Measurements from ENCODE around the gene PADI2. TPM values are rescaled to one million over a fixed set of nuclear protein-coding genes. Genes with fewer than 3 reads are reported as not detected.

The PADI2 gene
- total RNA-seq, 2 donors from 2014 or later, result 0.52 to 0.63 TPM

DNA sequence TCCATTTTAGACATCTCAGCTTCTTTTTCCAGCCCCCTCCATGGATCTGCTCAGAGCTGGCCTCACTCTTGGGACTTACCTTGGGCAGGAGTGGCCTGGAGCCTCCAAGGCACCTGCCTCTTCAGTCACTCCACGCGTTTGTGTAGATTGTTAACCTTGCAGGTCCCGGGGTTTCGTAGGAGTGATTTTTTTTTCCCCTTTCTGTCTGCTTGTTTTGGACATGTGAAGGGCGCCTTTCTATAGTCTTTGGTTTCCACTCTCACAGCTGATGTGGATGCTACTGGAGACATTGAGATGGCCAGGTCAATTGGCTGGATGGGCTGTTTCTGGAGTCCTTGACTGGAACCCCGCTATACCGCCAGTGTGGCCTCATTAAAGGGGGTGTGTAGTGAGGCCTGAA is 63.5 kb downstream of the PADI2 start:
- DNase-seq (ENCODE audit: low spot score), result no peak
- H3K36me3 ChIP-seq, result no peaks in the 10 kb centered on the region
- peaks cover 0 to 23% of the 10 kb centered on the region in 2 donors for H3K4me1 ChIP-seq
- TF ChIP-seq, protein P1, sequence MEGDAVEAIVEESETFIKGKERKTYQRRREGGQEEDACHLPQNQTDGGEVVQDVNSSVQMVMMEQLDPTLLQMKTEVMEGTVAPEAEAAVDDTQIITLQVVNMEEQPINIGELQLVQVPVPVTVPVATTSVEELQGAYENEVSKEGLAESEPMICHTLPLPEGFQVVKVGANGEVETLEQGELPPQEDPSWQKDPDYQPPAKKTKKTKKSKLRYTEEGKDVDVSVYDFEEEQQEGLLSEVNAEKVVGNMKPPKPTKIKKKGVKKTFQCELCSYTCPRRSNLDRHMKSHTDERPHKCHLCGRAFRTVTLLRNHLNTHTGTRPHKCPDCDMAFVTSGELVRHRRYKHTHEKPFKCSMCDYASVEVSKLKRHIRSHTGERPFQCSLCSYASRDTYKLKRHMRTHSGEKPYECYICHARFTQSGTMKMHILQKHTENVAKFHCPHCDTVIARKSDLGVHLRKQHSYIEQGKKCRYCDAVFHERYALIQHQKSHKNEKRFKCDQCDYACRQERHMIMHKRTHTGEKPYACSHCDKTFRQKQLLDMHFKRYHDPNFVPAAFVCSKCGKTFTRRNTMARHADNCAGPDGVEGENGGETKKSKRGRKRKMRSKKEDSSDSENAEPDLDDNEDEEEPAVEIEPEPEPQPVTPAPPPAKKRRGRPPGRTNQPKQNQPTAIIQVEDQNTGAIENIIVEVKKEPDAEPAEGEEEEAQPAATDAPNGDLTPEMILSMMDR (IDR thresholded peaks at IDR 0.05), result no peak
- no peaks in the 10 kb centered on the region for H3K9me3 ChIP-seq
- no peak overlapping the region for H3K4me3 ChIP-seq
- H3K27me3 ChIP-seq, result no peaks in the 10 kb centered on the region
- H3K27ac ChIP-seq, result no peak overlapping the region

DNA sequence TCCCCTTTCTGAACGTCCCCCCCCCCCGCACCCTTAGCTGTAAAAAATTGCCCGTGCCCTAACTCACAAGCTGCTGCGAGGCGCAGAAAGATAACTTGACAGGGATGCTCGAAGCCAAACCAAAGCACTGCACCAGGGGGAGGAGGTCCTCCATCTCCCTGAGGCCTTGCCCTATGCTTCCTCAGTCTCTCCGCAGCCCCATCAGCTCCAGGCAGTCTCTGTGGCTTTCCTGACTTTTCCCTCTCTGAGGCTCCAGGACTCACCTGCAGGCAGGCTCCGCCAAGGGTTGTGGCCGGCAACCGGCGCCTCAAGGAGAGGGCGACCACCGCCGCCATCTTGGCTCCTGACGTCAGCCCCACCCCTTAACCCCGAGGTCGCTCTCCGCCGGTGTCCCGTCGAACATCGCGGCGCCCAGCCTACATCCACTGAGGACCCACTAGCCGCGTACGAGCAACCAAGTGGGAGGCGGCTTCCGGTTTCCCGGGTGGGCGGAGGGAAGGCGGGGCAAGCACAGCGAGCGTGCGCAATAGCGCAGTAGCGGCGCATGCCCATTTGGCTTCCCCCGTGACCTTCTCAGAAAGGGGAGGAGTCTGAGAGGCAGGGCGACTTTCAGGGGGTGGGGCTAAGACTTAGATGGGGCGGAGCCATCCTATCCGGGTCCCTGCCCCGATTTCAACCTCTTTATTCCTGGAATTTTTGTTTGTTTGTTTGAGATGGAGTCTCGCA is 65.4 kb downstream of the PADI2 start, which contains the start of gene SDHB:
TSS of gene SDHB (minus strand) at position 348 of the 726 bp plus-strand sequence. CDS start at position 335, 13 bp downstream.
- H3K27me3 ChIP-seq, result no peaks in the 10 kb centered on the region
- peaks cover 11% of the 10 kb centered on the region for H3K36me3 ChIP-seq
- no peaks in the 10 kb centered on the region for H3K9me3 ChIP-seq
- peak; percentile 99 for DNase-seq (ENCODE audit: low spot score)
- peak within 1 kb of the TSS; percentile 84 to 92 for H3K27ac ChIP-seq
- H3K4me3 ChIP-seq, result peak within 1 kb of the TSS; percentile 79 to 90
- H3K4me1 ChIP-seq, result peaks cover 0 to 23% of the 10 kb centered on the region in 2 donors
- TF ChIP-seq, protein P1 (IDR thresholded peaks at IDR 0.05), result no peak

DNA sequence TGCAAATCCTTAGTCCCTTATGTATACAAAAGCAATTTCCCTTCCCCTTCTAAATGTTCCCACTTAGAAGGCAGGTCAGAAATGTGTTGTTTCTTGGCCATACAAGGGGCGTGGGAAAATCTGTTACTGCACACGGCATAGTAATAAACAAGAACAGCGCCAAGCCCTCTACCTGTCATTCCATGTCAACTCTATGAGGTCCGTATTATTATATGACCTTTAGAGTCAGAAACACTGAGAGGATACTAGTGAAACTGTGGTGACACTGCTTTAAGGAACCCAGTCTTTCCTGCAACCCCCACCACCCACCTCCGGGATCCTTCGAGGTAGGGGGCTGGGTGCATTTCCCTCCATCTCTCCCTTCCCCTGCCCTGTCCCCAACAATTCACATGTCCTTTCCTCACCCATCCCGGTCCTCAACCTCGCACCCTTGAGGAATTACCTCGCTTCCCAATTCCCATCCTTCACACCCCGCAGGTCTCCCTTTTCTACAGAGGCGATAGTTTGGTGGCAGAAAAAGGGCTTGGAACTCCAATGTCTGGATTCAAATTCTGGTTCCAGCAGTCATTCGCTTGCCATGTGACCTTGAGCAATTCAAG is 66.1 kb downstream of the PADI2 start:
- no peak for DNase-seq (ENCODE audit: low spot score)
- Histone ChIP-seq H3K4me3 (peak overlapping the region; percentile 79 to 90), H3K27ac (peak overlapping the region; percentile 84 to 92), H3K9me3 (no peaks in the 10 kb centered on the region), H3K36me3 (peaks cover 11% of the 10 kb centered on the region), H3K4me1 (peaks cover 0 to 23% of the 10 kb centered on the region in 2 donors), H3K27me3 (no peaks in the 10 kb centered on the region)
- TF ChIP-seq, protein P1 (IDR thresholded peaks at IDR 0.05), result no peak

DNA sequence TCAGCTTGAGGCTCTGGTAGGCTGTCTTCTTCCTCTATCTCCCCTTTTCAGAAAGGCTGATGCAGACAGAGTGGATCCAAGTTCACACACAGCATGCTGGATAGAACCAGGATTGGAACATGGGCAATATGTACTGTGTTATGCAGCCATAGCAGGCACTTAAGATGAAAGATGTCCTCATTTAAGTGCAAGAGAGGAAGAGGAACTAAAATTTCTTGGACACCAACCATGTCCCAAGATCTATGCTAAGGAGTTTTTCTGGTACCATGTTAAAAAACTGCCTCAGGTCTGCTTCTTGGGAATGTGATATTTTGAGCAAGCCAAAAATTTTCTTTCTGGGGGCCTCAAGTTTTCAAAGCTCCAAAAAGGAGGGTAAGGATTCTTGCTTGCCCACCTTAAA is 66.6 kb downstream of the PADI2 start:
- TF ChIP-seq, protein P1 (IDR thresholded peaks at IDR 0.05), result no peak
- H3K4me1 ChIP-seq, result peaks cover 0 to 23% of the 10 kb centered on the region in 2 donors
- H3K36me3 ChIP-seq, result peaks cover 11% of the 10 kb centered on the region
- peak overlapping the region; percentile 84 to 92 for H3K27ac ChIP-seq
- no peak for DNase-seq (ENCODE audit: low spot score)
- H3K27me3 ChIP-seq, result no peaks in the 10 kb centered on the region
- H3K4me3 ChIP-seq, result peak overlapping the region; percentile 79 to 90
- no peaks in the 10 kb centered on the region for H3K9me3 ChIP-seq

DNA sequence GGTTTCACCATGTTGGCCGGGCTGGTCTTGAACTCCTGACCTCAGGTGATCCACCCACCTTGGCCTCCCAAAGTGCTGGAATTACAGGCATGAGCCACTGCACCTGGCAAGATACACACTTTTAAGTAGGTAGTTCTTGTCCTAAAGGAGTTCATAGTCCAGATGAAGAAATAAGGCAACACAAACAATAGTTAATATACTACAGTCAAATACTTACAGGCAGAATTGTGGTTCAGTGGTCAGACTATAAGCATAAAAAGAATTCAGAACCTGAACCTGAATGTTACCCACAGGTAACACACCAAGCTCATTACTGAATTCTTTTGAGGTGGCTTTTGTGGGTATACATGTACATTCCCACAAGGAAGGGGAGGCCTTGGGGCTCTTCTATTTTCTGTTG is 67.2 kb downstream of the PADI2 start:
- Histone ChIP-seq H3K27me3 (no peaks in the 10 kb centered on the region), H3K4me3 (no peak overlapping the region), H3K27ac (no peak overlapping the region), H3K36me3 (peaks cover 11% of the 10 kb centered on the region), H3K4me1 (peaks cover 0 to 23% of the 10 kb centered on the region in 2 donors), H3K9me3 (no peaks in the 10 kb centered on the region)
- TF ChIP-seq, protein P1 (IDR thresholded peaks at IDR 0.05), result no peak
- no peak for DNase-seq (ENCODE audit: low spot score)
